Nephron (organoid): ENCODE data around the gene GADD45A.

Experiments
- H3K27ac Mint-ChIP-seq, 3 experiments: 2 replicates each; pipeline ENCODE4 v1.8.0; 2020; ENCODE audit warnings: mixed read lengths in 3 of 3, mild to moderate bottlenecking in 2 of 3, moderate library complexity in 1 of 3
- H3K27me3 Mint-ChIP-seq: 2 replicates; pipeline ENCODE4 v1.8.0; 2021; ENCODE audit warnings: low read depth, mild to moderate bottlenecking, moderate library complexity, mixed read lengths
- H3K36me3 Mint-ChIP-seq: 2 replicates; pipeline ENCODE4 v1.8.0; 2020; ENCODE audit warnings: low read depth, mixed read lengths
- H3K4me1 Mint-ChIP-seq: 2 replicates; pipeline ENCODE4 v1.8.0; 2020; ENCODE audit warnings: mixed read lengths
- H3K4me3 Mint-ChIP-seq, 3 experiments: 2 replicates each; pipeline ENCODE4 v1.8.0; 2020; ENCODE audit warnings: mild to moderate bottlenecking in 3 of 3, mixed read lengths in 3 of 3, moderate library complexity in 2 of 3
- H3K9me3 Mint-ChIP-seq: 2 replicates; pipeline ENCODE4 v1.8.0; 2020; ENCODE audit warnings: mixed read lengths
- TF ChIP-seq, protein P1 (sequence below), 3 experiments: fragments of 200-600 bp; sonication (generic); IDR thresholded peaks; one replicate each; pipeline ENCODE4 v1.5.0; 2021; ENCODE audit warnings: antibody characterized with exemption in 3 of 3; ENCODE audit not compliant: unreplicated experiment in 3 of 3

The GADD45A gene

GRCh38 chr1:67731322-67731721 is 46.3 kb downstream of the GADD45A start:
- Mint-ChIP-seq H3K27me3 (no peaks in the 10 kb centered on the region), H3K4me1 (peaks cover 46% of the 10 kb centered on the region), H3K9me3 (no peaks in the 10 kb centered on the region), H3K36me3 (no peaks in the 10 kb centered on the region), H3K27ac (peak overlapping the region in 2 of 3 experiments; percentile 21 to 67), H3K4me3 (no peak overlapping the region)
- TF ChIP-seq, protein P1, sequence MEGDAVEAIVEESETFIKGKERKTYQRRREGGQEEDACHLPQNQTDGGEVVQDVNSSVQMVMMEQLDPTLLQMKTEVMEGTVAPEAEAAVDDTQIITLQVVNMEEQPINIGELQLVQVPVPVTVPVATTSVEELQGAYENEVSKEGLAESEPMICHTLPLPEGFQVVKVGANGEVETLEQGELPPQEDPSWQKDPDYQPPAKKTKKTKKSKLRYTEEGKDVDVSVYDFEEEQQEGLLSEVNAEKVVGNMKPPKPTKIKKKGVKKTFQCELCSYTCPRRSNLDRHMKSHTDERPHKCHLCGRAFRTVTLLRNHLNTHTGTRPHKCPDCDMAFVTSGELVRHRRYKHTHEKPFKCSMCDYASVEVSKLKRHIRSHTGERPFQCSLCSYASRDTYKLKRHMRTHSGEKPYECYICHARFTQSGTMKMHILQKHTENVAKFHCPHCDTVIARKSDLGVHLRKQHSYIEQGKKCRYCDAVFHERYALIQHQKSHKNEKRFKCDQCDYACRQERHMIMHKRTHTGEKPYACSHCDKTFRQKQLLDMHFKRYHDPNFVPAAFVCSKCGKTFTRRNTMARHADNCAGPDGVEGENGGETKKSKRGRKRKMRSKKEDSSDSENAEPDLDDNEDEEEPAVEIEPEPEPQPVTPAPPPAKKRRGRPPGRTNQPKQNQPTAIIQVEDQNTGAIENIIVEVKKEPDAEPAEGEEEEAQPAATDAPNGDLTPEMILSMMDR (IDR thresholded peaks at IDR 0.05; ENCODE audit: unreplicated experiment in 3 of 3) = no peak

DNA sequence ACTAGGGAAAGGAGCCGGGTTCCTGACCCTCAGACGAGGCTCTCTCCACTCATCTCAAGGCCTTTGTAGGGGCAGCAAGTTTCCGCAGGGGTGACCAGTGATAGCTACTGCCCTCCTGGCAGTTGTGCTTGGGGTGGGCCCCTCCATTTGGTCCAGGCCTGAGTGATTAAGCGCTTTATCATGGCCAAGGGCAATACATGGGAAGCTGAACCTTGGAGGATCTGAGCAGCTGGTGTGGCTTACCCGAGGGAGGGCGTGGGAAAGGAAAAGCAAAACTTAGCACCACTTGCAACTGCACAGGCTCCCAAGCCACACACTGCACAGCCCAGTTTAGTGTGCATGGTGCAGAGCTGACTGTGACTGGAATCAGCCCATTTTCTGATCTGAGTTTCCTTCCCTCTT is 47.8 kb downstream of the GADD45A start:
- Mint-ChIP-seq H3K9me3 (no peaks in the 10 kb centered on the region), H3K4me1 (peaks cover 57% of the 10 kb centered on the region), H3K27ac (peak overlapping the region; percentile 30 to 67 (median 49)), H3K4me3 (no peak overlapping the region), H3K27me3 (no peaks in the 10 kb centered on the region), H3K36me3 (no peaks in the 10 kb centered on the region)
- TF ChIP-seq, protein P1 (IDR thresholded peaks at IDR 0.05; ENCODE audit: unreplicated experiment in 3 of 3) = no peak

GRCh38 chr1:67733681-67734322 is 48.8 kb downstream of the GADD45A start:
- Mint-ChIP-seq H3K4me1 (peaks cover 57% of the 10 kb centered on the region), H3K36me3 (no peaks in the 10 kb centered on the region), H3K4me3 (no peak overlapping the region), H3K27ac (peak overlapping the region in 2 of 3 experiments; percentile 22 to 53), H3K27me3 (no peaks in the 10 kb centered on the region), H3K9me3 (no peaks in the 10 kb centered on the region)
- TF ChIP-seq, protein P1 (IDR thresholded peaks at IDR 0.05; ENCODE audit: unreplicated experiment in 3 of 3) = no peak

GRCh38 chr1:67734323-67734690 is 49.3 kb downstream of the GADD45A start:
- H3K4me1 Mint-ChIP-seq = peaks cover 60% of the 10 kb centered on the region
- H3K36me3 Mint-ChIP-seq = no peaks in the 10 kb centered on the region
- no peaks in the 10 kb centered on the region for H3K27me3 Mint-ChIP-seq
- H3K27ac Mint-ChIP-seq = peak overlapping the region in 2 of 3 experiments; percentile 22 to 53
- no peak overlapping the region for H3K4me3 Mint-ChIP-seq
- no peaks in the 10 kb centered on the region for H3K9me3 Mint-ChIP-seq
- TF ChIP-seq, protein P1 (IDR thresholded peaks at IDR 0.05; ENCODE audit: unreplicated experiment in 3 of 3) = no peak

GRCh38 chr1:67735206-67735605 is 50.2 kb downstream of the GADD45A start:
- no peaks in the 10 kb centered on the region for H3K27me3 Mint-ChIP-seq
- no peaks in the 10 kb centered on the region for H3K36me3 Mint-ChIP-seq

More at GRCh38 chr1:67735206-67735605, 50.2 kb downstream of the GADD45A start:
- peaks cover 63% of the 10 kb centered on the region for H3K4me1 Mint-ChIP-seq
- TF ChIP-seq, protein P1 (IDR thresholded peaks at IDR 0.05; ENCODE audit: unreplicated experiment in 3 of 3) = no peak
- H3K4me3 Mint-ChIP-seq = no peak overlapping the region
- no peaks in the 10 kb centered on the region for H3K9me3 Mint-ChIP-seq
- peak overlapping the region; percentile 93 to 98 (median 97) for H3K27ac Mint-ChIP-seq
